Islet precursor cell (in vitro differentiated cells): ENCODE results near the gene LTBP3.

ENCODE experiments used
- DNase-seq: peaks from one replicate; pipeline ENCODE4 v3.0.0-alpha.2; 2018

Gene LTBP3

GRCh38 chr11:65505466-65506289 lies 52.5 kb downstream of the LTBP3 start:
- DNase-seq: no peak

DNA sequence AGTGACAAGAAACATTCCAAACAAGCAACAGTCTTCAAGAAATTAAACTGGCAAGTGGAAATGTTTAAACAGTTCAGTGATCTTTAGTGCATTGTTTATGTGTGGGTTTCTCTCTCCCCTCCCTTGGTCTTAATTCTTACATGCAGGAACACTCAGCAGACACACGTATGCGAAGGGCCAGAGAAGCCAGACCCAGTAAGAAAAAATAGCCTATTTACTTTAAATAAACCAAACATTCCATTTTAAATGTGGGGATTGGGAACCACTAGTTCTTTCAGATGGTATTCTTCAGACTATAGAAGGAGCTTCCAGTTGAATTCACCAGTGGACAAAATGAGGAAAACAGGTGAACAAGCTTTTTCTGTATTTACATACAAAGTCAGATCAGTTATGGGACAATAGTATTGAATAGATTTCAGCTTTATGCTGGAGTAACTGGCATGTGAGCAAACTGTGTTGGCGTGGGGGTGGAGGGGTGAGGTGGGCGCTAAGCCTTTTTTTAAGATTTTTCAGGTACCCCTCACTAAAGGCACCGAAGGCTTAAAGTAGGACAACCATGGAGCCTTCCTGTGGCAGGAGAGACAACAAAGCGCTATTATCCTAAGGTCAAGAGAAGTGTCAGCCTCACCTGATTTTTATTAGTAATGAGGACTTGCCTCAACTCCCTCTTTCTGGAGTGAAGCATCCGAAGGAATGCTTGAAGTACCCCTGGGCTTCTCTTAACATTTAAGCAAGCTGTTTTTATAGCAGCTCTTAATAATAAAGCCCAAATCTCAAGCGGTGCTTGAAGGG lies 53.3 kb downstream of the LTBP3 start:
- no peak for DNase-seq

DNA sequence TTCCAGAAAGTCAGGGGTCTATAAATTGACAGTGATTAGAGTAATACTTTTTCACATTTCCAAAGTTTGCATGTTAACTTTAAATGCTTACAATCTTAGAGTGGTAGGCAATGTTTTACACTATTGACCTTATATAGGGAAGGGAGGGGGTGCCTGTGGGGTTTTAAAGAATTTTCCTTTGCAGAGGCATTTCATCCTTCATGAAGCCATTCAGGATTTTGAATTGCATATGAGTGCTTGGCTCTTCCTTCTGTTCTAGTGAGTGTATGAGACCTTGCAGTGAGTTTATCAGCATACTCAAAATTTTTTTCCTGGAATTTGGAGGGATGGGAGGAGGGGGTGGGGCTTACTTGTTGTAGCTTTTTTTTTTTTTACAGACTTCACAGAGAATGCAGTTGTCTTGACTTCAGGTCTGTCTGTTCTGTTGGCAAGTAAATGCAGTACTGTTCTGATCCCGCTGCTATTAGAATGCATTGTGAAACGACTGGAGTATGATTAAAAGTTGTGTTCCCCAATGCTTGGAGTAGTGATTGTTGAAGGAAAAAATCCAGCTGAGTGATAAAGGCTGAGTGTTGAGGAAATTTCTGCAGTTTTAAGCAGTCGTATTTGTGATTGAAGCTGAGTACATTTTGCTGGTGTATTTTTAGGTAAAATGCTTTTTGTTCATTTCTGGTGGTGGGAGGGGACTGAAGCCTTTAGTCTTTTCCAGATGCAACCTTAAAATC lies 54.0 kb downstream of the LTBP3 start:
- no peak for DNase-seq

- DNase-seq: no peak
Measured at GRCh38 chr11:65503368-65503948, 54.7 kb downstream of the LTBP3 start.

DNA sequence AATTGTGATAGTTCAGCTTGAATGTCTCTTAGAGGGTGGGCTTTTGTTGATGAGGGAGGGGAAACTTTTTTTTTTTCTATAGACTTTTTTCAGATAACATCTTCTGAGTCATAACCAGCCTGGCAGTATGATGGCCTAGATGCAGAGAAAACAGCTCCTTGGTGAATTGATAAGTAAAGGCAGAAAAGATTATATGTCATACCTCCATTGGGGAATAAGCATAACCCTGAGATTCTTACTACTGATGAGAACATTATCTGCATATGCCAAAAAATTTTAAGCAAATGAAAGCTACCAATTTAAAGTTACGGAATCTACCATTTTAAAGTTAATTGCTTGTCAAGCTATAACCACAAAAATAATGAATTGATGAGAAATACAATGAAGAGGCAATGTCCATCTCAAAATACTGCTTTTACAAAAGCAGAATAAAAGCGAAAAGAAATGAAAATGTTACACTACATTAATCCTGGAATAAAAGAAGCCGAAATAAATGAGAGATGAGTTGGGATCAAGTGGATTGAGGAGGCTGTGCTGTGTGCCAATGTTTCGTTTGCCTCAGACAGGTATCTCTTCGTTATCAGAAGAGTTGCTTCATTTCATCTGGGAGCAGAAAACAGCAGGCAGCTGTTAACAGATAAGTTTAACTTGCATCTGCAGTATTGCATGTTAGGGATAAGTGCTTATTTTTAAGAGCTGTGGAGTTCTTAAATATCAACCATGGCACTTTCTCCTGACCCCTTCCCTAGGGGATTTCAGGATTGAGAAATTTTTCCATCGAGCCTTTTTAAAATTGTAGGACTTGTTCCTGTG lies 55.4 kb downstream of the LTBP3 start:
- DNase-seq: no peak

GRCh38 chr11:65502274-65502554 lies 55.9 kb downstream of the LTBP3 start:
- no peak for DNase-seq

GRCh38 chr11:65501472-65502273 lies 56.5 kb downstream of the LTBP3 start:
- no peak for DNase-seq

GRCh38 chr11:65501186-65501471 lies 57.0 kb downstream of the LTBP3 start:
- DNase-seq: no peak

- DNase-seq: no peak
Measured at GRCh38 chr11:65500387-65501185, 57.6 kb downstream of the LTBP3 start.

GRCh38 chr11:65499713-65500386 lies 58.3 kb downstream of the LTBP3 start:
- DNase-seq: no peak

- peak; percentile 93 for DNase-seq
Measured at GRCh38 chr11:65498977-65499712, 59.0 kb downstream of the LTBP3 start, which contains the start of gene MALAT1. Gene MALAT1, plus strand, starts transcription at chr11:65499045.

DNA sequence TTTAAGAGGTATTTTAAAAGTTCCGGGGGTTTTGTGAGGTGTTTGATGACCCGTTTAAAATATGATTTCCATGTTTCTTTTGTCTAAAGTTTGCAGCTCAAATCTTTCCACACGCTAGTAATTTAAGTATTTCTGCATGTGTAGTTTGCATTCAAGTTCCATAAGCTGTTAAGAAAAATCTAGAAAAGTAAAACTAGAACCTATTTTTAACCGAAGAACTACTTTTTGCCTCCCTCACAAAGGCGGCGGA lies 59.5 kb downstream of the LTBP3 start:
- DNase-seq: no peak

DNA sequence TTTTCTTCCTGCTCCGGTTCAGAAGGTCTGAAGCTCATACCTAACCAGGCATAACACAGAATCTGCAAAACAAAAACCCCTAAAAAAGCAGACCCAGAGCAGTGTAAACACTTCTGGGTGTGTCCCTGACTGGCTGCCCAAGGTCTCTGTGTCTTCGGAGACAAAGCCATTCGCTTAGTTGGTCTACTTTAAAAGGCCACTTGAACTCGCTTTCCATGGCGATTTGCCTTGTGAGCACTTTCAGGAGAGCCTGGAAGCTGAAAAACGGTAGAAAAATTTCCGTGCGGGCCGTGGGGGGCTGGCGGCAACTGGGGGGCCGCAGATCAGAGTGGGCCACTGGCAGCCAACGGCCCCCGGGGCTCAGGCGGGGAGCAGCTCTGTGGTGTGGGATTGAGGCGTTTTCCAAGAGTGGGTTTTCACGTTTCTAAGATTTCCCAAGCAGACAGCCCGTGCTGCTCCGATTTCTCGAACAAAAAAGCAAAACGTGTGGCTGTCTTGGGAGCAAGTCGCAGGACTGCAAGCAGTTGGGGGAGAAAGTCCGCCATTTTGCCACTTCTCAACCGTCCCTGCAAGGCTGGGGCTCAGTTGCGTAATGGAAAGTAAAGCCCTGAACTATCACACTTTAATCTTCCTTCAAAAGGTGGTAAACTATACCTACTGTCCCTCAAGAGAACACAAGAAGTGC lies 60.0 kb downstream of the LTBP3 start:
- DNase-seq: no peak

DNA sequence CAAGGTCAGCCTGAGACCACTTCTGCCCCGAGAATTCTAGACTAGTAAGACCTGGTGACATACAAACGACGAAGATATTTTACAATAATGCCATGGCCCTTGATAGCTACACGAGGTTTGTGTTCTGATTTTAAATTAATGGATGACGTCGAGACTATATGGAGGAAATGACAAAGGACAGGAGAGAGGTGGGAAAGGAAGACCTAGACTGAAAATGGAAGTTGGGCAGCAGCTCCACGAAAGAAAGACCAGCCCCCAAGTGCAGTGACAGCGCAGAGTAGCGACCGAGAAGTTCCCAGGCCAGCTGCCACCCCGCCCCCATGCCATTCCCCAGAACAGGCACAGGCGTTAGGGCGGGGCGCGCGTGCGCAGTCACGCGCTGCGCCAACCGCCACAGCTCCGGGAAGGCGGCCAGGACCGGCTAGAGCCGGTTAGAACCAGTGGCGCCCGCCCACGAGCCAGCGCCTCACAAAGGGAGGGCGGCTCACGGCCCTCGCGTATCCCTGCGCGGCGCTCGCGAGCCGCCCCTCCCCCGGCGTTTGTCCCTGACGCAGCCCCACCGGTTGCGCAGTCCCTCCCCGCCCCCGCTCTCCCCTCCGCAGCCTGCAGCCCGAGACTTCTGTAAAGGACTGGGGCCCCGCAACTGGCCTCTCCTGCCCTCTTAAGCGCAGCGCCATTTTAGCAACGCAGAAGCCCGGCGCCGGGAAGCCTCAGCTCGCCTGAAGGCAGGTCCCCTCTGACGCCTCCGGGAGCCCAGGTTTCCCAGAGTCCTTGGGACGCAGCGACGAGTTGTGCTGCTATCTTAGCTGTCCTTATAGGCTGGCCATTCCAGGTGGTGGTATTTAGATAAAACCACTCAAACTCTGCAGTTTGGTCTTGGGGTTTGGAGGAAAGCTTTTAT lies 60.8 kb downstream of the LTBP3 start:
- peak; percentile 99 for DNase-seq

DNA sequence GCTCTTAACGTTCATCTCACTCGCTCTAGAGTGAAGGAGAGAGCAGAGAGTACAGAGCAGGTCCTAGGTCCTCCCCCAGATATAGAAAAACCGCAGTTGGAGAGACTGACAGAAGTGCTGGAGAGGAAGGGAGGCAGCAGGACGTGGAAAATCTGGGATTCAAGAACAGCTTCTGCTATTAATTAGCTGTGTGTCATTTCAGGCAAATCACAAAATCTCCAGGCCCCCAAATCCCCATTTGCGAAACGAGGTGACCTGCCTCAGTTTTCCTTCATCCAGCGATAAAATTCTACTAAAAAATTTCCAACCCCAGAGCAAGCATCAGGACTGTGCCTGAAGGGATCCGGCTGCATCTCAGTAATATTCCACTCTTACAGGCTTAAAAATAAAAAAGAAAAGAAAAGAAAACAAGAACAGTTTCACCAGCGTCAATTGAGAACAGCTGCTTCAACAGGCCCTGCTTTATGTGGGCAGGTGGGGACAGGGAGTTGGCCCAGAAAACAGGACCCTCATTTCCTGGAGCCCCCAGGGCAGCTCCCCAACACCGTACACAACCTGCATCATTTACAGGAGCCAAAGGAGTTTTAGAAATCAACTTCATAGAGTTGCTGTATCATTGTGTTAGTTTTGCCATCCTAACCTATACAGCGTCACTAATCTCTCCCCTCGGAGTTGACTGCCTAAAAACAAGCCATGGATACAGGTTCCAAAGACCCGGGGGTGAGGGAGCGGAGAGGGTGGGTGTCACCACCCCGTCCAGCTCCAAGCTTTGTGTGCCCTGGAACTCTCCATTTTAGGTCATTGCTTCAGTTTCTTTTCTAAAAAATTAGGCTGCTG lies 61.6 kb downstream of the LTBP3 start:
- no peak for DNase-seq

GRCh38 chr11:65493367-65494176 lies 64.6 kb downstream of the LTBP3 start:
- peak; percentile 98 for DNase-seq
